Anterior cingulate cortex (tissue), 58 donors: ENCODE results near the gene CCDC88A.
A peak's percentile ranks its signal among the peaks of the same experiment; 100 is the strongest.
"Not testable (repeated sequence)": the region's sequence is repeated elsewhere in the genome, so short reads cannot be mapped to it uniquely, and the experiment has no call there.

Experiments
- DNase-seq, 58 donors: peaks; one replicate each; lab custom pipeline; 2025; lab: John Stamatoyannopoulos, UW

The CCDC88A gene

GRCh38 chr2:55395724-55396605, 23.7 kb downstream of the CCDC88A start:
- DNase-seq, result peak in 1 of 58 donors; percentile 8

- no peak for DNase-seq
These were observed 27.9 kb downstream of the CCDC88A start for GRCh38 chr2:55391615-55392242.

GRCh38 chr2:55391155-55391554, 28.5 kb downstream of the CCDC88A start:
- no peak for DNase-seq

- DNase-seq, result not testable (repeated sequence)
These were observed 34.1 kb downstream of the CCDC88A start for GRCh38 chr2:55385516-55385915.

GRCh38 chr2:55384786-55385185, 34.9 kb downstream of the CCDC88A start:
- no peak for DNase-seq

GRCh38 chr2:55371376-55371775, 48.3 kb downstream of the CCDC88A start:
- no peak for DNase-seq

- DNase-seq, result no peak
These were observed 49.4 kb downstream of the CCDC88A start for GRCh38 chr2:55370208-55370607.

- DNase-seq, result no peak
These were observed 54.4 kb downstream of the CCDC88A start for GRCh38 chr2:55365303-55365702.

- DNase-seq, result peak in 39 of 58 donors; percentile 2 to 92 (median 45)
These were observed 55.2 kb downstream of the CCDC88A start for GRCh38 chr2:55364189-55365055.

GRCh38 chr2:55363636-55364035, 56.0 kb downstream of the CCDC88A start:
- DNase-seq, result no peak

GRCh38 chr2:55361465-55362189, 58.0 kb downstream of the CCDC88A start:
- DNase-seq, result no peak

- no peak for DNase-seq
These were observed 61.2 kb downstream of the CCDC88A start for GRCh38 chr2:55358451-55358850.

GRCh38 chr2:55357927-55358326, 61.7 kb downstream of the CCDC88A start:
- DNase-seq, result no peak

GRCh38 chr2:55357164-55357563, 62.5 kb downstream of the CCDC88A start:
- no peak for DNase-seq

- DNase-seq, result not testable (repeated sequence)
These were observed 63.5 kb downstream of the CCDC88A start for GRCh38 chr2:55356136-55356535.

GRCh38 chr2:55355451-55355850, 64.2 kb downstream of the CCDC88A start:
- DNase-seq, result no peak

GRCh38 chr2:55351672-55352071, 68.0 kb downstream of the CCDC88A start:
- DNase-seq, result no peak

GRCh38 chr2:55345064-55345463, 74.6 kb downstream of the CCDC88A start:
- DNase-seq, result no peak

GRCh38 chr2:55338268-55338667, 81.4 kb downstream of the CCDC88A start:
- DNase-seq, result no peak

GRCh38 chr2:55334728-55335127, 84.9 kb downstream of the CCDC88A start:
- DNase-seq, result no peak
